Neural cell (in vitro differentiated cells): ENCODE measurements around the gene PRPF4. TPM values are rescaled to one million over a fixed set of nuclear protein-coding genes. Genes with fewer than 3 reads are reported as not detected.

Source experiments
- H2AFZ ChIP-seq: fragments of 200-600, 300-800 bp; sonication (generic), shearing (Covaris generic); 2 replicates; pipeline ENCODE4 v1.6.0; 2014; ENCODE audit warnings: low read depth, mild to moderate bottlenecking, antibody characterized with exemption, low read length, moderate library complexity
- H3F3A ChIP-seq: fragments of 200-600 bp; shearing (Covaris generic); 2 replicates; pipeline ENCODE4 v1.6.1; 2016; ENCODE audit warnings: mild to moderate bottlenecking, moderate library complexity, mixed read lengths, antibody characterized with exemption, low read length; ENCODE audit not compliant: insufficient read depth, poor library complexity, severe bottlenecking
- H3K27ac ChIP-seq: fragments of 200-600, 300-800 bp; sonication (generic), shearing (Covaris generic); 2 replicates; pipeline ENCODE4 v1.5.1; 2014; ENCODE audit warnings: mild to moderate bottlenecking, low read length, moderate library complexity
- H3K27me3 ChIP-seq: fragments of 300-800, 200-600 bp; sonication (generic), shearing (Covaris generic); 2 replicates; pipeline ENCODE4 v1.6.0; 2014; ENCODE audit warnings: mild to moderate bottlenecking, low read depth, low read length, moderate library complexity; ENCODE audit not compliant: insufficient read depth
- H3K36me3 ChIP-seq: fragments of 300-800, 200-600 bp; sonication (generic), shearing (Covaris generic); 2 replicates; pipeline ENCODE4 v1.5.1; 2014; ENCODE audit warnings: mild to moderate bottlenecking, antibody characterized with exemption, low read length, moderate library complexity; ENCODE audit not compliant: insufficient read depth
- H3K4me2 ChIP-seq: fragments of 300-800, 200-600 bp; sonication (generic), shearing (Covaris generic); 2 replicates; pipeline ENCODE4 v1.6.0; 2014; ENCODE audit warnings: mild to moderate bottlenecking, low read length
- H3K4me3 ChIP-seq: fragments of 300-800, 200-600 bp; sonication (generic), shearing (Covaris generic); 2 replicates; pipeline ENCODE4 v1.5.1; 2014; ENCODE audit warnings: mild to moderate bottlenecking, low read length, moderate library complexity
- H3K79me2 ChIP-seq: fragments of 200-600 bp; shearing (Covaris generic); replicated peaks from 2 replicates; pipeline ENCODE4 v1.6.0; 2014; ENCODE audit warnings: mild to moderate bottlenecking, low read length, moderate library complexity; ENCODE audit not compliant: insufficient read depth
- H3K9ac ChIP-seq: fragments of 300-800, 200-600 bp; sonication (generic), shearing (Covaris generic); 2 replicates; pipeline ENCODE4 v1.6.1; 2016; ENCODE audit warnings: mild to moderate bottlenecking, low read length, mixed read lengths
- H3K9me2 ChIP-seq: fragments of 200-600 bp; shearing (Covaris generic); 2 replicates; pipeline ENCODE4 v1.6.1; 2016; ENCODE audit warnings: mild to moderate bottlenecking, low read length, mixed read lengths; ENCODE audit not compliant: insufficient read depth
- H3K9me3 ChIP-seq: fragments of 200-600, 300-800 bp; sonication (generic), shearing (Covaris generic); 2 replicates; pipeline ENCODE4 v1.6.1; 2016; ENCODE audit warnings: mild to moderate bottlenecking, mixed run types, low read length, moderate library complexity, mixed read lengths
- H4K20me1 ChIP-seq: fragments of 200-600 bp; shearing (Covaris generic); 2 replicates; pipeline ENCODE4 v1.6.1; 2016; ENCODE audit warnings: mild to moderate bottlenecking, mixed run types; ENCODE audit not compliant: insufficient read depth
- EP300 ChIP-seq: fragments of 450-650 bp; conservative IDR thresholded peaks from 2 replicates; pipeline ENCODE4 v1.6.1; 2014; ENCODE audit warnings: antibody characterized with exemption, mild to moderate bottlenecking, moderate library complexity; ENCODE audit not compliant: poor library complexity, severe bottlenecking
- EZH2 ChIP-seq: fragments of 200-600, 300-800 bp; shearing (Covaris generic), sonication (generic); IDR thresholded peaks from 2 replicates; pipeline ENCODE4 v1.6.1; 2014; ENCODE audit warnings: antibody characterized with exemption, low read length, borderline replicate concordance, mild to moderate bottlenecking; ENCODE audit not compliant: insufficient read depth, poor library complexity, severe bottlenecking
- MXI1 ChIP-seq: fragments of 450-650 bp; conservative IDR thresholded peaks from 2 replicates; pipeline ENCODE4 v1.6.1; 2014; ENCODE audit warnings: antibody characterized with exemption, mild to moderate bottlenecking; ENCODE audit not compliant: poor library complexity, severe bottlenecking
- POLR2AphosphoS5 ChIP-seq: IDR thresholded peaks from 2 replicates; pipeline ENCODE4 v1.6.1; 2012
- RAD21 ChIP-seq: fragments of 450-650 bp; conservative IDR thresholded peaks from 2 replicates; pipeline ENCODE4 v1.6.1; 2014; ENCODE audit warnings: antibody characterized with exemption, mild to moderate bottlenecking, moderate library complexity
- SMC3 ChIP-seq: fragments of 450-650 bp; conservative IDR thresholded peaks from 2 replicates; pipeline ENCODE4 v1.6.1; 2014; ENCODE audit warnings: antibody characterized with exemption, mild to moderate bottlenecking, moderate library complexity; ENCODE audit not compliant: poor library complexity
- TAF1 ChIP-seq: IDR thresholded peaks from 2 replicates; pipeline ENCODE4 v1.6.1; 2012; ENCODE audit warnings: low read depth
- polyA plus RNA-seq: library from polyadenylated mRNA; depleted of rRNA; stranded (reverse); fragments of >200 nt; gene quantifications from 2 replicates; pipeline ENCODE4 v1.2.3, GENCODE V29; 2014
- TF ChIP-seq, protein P1 (sequence below): IDR thresholded peaks from 2 replicates; pipeline ENCODE4 v1.6.1; 2012; ENCODE audit warnings: borderline replicate concordance
- TF ChIP-seq, protein P2 (sequence below): fragments of 450-650 bp; IDR thresholded peaks from 2 replicates; pipeline ENCODE4 v1.5.1; 2014; ENCODE audit warnings: antibody characterized with exemption, mild to moderate bottlenecking, moderate library complexity; ENCODE audit not compliant: poor library complexity, severe bottlenecking

The PRPF4 gene
- polyA plus RNA-seq, 1 donor from 2014 or later: 27.4 TPM

DNA sequence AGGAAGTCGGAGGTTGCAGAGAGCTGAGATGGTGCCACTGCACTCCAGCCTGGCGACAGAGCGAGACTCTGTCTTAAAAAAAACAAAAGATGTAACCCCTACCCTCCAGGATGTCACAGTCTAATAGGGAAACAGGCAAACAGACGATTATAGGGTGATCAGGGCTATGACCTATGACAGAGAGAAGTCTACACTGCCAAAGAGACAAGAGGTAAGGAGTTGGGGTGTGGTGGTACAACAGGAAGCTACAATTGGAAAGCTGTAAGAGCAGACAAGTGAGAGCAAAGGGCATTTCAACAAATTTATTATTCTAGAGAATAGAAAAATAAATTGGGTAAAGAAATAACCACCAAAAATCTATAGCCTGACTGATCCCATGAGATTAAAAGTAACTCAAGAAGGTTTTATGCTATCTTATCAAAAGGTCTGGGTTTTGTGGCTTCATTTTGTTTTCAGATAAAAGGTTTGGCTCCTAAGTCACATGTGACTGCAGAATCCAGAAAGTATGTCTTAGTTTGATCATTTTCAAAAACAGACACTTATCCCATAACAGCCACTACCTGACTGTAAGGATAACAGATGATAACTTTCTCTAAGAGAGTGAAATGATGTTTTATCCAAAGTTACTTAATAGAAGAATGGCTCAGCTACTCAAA lies 7.4 kb upstream of the PRPF4 start:
- Histone ChIP-seq H3K9me2 (no peaks in the 10 kb centered on the region), H4K20me1 (no peaks in the 10 kb centered on the region), H3K79me2 (no peaks in the 10 kb centered on the region), H3K27ac (no peak overlapping the region), H3K4me3 (no peak overlapping the region), H3F3A (no peaks in the 10 kb centered on the region), H2AFZ (no peak overlapping the region), H3K9ac (no peak overlapping the region), H3K27me3 (no peaks in the 10 kb centered on the region), H3K9me3 (no peaks in the 10 kb centered on the region), H3K4me2 (no peak overlapping the region), H3K36me3 (no peaks in the 10 kb centered on the region)
- TF ChIP-seq EZH2: no peak
- TF ChIP-seq, protein P1, sequence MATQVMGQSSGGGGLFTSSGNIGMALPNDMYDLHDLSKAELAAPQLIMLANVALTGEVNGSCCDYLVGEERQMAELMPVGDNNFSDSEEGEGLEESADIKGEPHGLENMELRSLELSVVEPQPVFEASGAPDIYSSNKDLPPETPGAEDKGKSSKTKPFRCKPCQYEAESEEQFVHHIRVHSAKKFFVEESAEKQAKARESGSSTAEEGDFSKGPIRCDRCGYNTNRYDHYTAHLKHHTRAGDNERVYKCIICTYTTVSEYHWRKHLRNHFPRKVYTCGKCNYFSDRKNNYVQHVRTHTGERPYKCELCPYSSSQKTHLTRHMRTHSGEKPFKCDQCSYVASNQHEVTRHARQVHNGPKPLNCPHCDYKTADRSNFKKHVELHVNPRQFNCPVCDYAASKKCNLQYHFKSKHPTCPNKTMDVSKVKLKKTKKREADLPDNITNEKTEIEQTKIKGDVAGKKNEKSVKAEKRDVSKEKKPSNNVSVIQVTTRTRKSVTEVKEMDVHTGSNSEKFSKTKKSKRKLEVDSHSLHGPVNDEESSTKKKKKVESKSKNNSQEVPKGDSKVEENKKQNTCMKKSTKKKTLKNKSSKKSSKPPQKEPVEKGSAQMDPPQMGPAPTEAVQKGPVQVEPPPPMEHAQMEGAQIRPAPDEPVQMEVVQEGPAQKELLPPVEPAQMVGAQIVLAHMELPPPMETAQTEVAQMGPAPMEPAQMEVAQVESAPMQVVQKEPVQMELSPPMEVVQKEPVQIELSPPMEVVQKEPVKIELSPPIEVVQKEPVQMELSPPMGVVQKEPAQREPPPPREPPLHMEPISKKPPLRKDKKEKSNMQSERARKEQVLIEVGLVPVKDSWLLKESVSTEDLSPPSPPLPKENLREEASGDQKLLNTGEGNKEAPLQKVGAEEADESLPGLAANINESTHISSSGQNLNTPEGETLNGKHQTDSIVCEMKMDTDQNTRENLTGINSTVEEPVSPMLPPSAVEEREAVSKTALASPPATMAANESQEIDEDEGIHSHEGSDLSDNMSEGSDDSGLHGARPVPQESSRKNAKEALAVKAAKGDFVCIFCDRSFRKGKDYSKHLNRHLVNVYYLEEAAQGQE: no peak
- TF ChIP-seq, protein P2, sequence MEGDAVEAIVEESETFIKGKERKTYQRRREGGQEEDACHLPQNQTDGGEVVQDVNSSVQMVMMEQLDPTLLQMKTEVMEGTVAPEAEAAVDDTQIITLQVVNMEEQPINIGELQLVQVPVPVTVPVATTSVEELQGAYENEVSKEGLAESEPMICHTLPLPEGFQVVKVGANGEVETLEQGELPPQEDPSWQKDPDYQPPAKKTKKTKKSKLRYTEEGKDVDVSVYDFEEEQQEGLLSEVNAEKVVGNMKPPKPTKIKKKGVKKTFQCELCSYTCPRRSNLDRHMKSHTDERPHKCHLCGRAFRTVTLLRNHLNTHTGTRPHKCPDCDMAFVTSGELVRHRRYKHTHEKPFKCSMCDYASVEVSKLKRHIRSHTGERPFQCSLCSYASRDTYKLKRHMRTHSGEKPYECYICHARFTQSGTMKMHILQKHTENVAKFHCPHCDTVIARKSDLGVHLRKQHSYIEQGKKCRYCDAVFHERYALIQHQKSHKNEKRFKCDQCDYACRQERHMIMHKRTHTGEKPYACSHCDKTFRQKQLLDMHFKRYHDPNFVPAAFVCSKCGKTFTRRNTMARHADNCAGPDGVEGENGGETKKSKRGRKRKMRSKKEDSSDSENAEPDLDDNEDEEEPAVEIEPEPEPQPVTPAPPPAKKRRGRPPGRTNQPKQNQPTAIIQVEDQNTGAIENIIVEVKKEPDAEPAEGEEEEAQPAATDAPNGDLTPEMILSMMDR: no peak
- no peak for TF ChIP-seq TAF1
- no peak for TF ChIP-seq SMC3
- no peak for TF ChIP-seq MXI1
- TF ChIP-seq EP300: no peak
- TF ChIP-seq RAD21: no peak
- TF ChIP-seq POLR2AphosphoS5: no peak

DNA sequence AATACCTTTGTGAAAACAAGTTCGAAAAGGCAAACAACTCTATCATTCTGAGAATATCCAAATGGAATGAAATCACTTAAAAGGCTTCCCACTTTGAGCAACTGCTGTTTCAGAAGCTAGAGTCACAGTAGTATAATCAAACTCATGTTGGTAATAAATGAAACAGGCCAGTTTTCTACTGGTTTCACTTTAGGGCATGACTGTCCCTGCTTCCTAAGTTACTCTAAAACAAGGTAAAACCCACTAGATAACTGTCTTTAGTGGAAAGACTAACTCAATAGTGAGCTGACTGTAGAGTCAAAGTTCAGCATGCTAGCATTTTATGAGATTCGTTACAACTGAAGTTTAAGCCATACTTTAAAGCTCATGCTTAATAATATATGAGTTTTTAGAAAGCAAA lies 6.1 kb upstream of the PRPF4 start:
- H3K4me3 ChIP-seq: no peak overlapping the region
- no peak overlapping the region for H2AFZ ChIP-seq
- no peak for TF ChIP-seq POLR2AphosphoS5
- no peak for TF ChIP-seq EP300
- no peak for TF ChIP-seq TAF1
- no peak for TF ChIP-seq MXI1
- TF ChIP-seq EZH2: no peak
- no peak for TF ChIP-seq RAD21
- no peak for TF ChIP-seq SMC3
- TF ChIP-seq, protein P1: no peak
- TF ChIP-seq, protein P2: no peak
- no peaks in the 10 kb centered on the region for H3K36me3 ChIP-seq
- no peaks in the 10 kb centered on the region for H3F3A ChIP-seq
- no peaks in the 10 kb centered on the region for H4K20me1 ChIP-seq
- H3K79me2 ChIP-seq: peaks cover 10% of the 10 kb centered on the region
- H3K9me3 ChIP-seq: no peaks in the 10 kb centered on the region
- H3K27ac ChIP-seq: no peak overlapping the region
- no peaks in the 10 kb centered on the region for H3K9me2 ChIP-seq
- no peak overlapping the region for H3K4me2 ChIP-seq
- H3K9ac ChIP-seq: no peak overlapping the region
- no peaks in the 10 kb centered on the region for H3K27me3 ChIP-seq
